GM23338 (cell line): ENCODE measurements around the gene ZNF100.

Source experiments
- CREB1 ChIP-seq: fragments of 250-450 bp; sonication (Bioruptor Pico); IDR thresholded peaks from 2 replicates; pipeline ENCODE4 v1.5.0; 2020; ENCODE audit warnings: low read depth, mild to moderate bottlenecking, moderate library complexity
- EZH2 ChIP-seq: fragments of 200-600 bp; sonication (generic); IDR thresholded peaks from one replicate; pipeline ENCODE4 v1.8.0; 2017; ENCODE audit warnings: antibody characterized with exemption, mild to moderate bottlenecking, low read depth; ENCODE audit not compliant: unreplicated experiment
- EZH2phosphoT487 ChIP-seq: fragments of 200-600 bp; sonication (generic); IDR thresholded peaks from one replicate; pipeline ENCODE4 v1.8.1; 2018; ENCODE audit warnings: antibody characterized with exemption; ENCODE audit not compliant: unreplicated experiment
- JUNB ChIP-seq: IDR thresholded peaks from one replicate; pipeline ENCODE4 v1.6.1; 2016; ENCODE audit warnings: antibody characterized with exemption; ENCODE audit not compliant: unreplicated experiment
- POLR2AphosphoS5 ChIP-seq: IDR thresholded peaks from 2 replicates; pipeline ENCODE4 v1.6.1; 2016; ENCODE audit warnings: antibody characterized with exemption, low read depth
- ZNF114 ChIP-seq: fragments of 250-450 bp; sonication (Bioruptor Pico); IDR thresholded peaks from 2 replicates; pipeline ENCODE4 v1.5.0; 2020; ENCODE audit warnings: mild to moderate bottlenecking, moderate library complexity
- TF ChIP-seq, protein P1 (sequence below), 2 experiments: fragments of 200-600 bp in 1 of 2; sonication (generic) in 1 of 2; conservative IDR thresholded peaks; 2 replicates each; pipeline versions ENCODE4 v1.5.1 to v1.6.1; 2016 to 2017; ENCODE audit warnings: antibody characterized with exemption in 2 of 2, low read depth in 2 of 2, mild to moderate bottlenecking in 2 of 2, moderate library complexity in 1 of 2
- TF ChIP-seq, protein P2 (sequence below): fragments of 250-450 bp; sonication (Bioruptor Pico); IDR thresholded peaks from 2 replicates; pipeline ENCODE4 v1.5.0; 2020; ENCODE audit warnings: mild to moderate bottlenecking, moderate library complexity

DNA sequence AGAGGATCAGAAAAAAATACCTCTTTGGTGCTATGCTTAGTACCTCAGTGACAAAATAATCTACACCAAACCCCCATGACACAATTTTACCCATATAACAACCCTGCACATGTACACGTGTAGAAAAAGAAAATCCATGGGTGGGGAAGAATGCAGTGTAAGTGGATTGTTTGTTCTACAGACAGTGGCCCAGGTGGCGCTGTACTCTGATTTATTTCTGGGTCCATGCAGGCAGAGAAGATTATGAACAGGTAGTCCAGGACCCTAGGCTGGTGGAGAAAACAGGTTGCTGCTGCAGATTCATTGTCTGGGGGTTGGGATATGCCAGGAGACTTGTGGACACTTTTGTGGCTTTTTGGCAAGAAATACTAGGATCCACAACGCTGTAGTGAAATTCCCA lies 9.1 kb downstream of the ZNF100 start:
- TF ChIP-seq EZH2 (no peak), POLR2AphosphoS5 (no peak), EZH2phosphoT487 (no peak), ZNF114 (CRISPR knock-in tag) (no peak), JUNB (no peak), CREB1 (no peak)
- TF ChIP-seq, protein P1, sequence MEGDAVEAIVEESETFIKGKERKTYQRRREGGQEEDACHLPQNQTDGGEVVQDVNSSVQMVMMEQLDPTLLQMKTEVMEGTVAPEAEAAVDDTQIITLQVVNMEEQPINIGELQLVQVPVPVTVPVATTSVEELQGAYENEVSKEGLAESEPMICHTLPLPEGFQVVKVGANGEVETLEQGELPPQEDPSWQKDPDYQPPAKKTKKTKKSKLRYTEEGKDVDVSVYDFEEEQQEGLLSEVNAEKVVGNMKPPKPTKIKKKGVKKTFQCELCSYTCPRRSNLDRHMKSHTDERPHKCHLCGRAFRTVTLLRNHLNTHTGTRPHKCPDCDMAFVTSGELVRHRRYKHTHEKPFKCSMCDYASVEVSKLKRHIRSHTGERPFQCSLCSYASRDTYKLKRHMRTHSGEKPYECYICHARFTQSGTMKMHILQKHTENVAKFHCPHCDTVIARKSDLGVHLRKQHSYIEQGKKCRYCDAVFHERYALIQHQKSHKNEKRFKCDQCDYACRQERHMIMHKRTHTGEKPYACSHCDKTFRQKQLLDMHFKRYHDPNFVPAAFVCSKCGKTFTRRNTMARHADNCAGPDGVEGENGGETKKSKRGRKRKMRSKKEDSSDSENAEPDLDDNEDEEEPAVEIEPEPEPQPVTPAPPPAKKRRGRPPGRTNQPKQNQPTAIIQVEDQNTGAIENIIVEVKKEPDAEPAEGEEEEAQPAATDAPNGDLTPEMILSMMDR (conservative IDR thresholded peaks at IDR 0.05; ENCODE audit: low read depth in 2 of 2) = peak; percentile 10 to 31; a peak in 1 of 4 replicates
- TF ChIP-seq, protein P2, sequence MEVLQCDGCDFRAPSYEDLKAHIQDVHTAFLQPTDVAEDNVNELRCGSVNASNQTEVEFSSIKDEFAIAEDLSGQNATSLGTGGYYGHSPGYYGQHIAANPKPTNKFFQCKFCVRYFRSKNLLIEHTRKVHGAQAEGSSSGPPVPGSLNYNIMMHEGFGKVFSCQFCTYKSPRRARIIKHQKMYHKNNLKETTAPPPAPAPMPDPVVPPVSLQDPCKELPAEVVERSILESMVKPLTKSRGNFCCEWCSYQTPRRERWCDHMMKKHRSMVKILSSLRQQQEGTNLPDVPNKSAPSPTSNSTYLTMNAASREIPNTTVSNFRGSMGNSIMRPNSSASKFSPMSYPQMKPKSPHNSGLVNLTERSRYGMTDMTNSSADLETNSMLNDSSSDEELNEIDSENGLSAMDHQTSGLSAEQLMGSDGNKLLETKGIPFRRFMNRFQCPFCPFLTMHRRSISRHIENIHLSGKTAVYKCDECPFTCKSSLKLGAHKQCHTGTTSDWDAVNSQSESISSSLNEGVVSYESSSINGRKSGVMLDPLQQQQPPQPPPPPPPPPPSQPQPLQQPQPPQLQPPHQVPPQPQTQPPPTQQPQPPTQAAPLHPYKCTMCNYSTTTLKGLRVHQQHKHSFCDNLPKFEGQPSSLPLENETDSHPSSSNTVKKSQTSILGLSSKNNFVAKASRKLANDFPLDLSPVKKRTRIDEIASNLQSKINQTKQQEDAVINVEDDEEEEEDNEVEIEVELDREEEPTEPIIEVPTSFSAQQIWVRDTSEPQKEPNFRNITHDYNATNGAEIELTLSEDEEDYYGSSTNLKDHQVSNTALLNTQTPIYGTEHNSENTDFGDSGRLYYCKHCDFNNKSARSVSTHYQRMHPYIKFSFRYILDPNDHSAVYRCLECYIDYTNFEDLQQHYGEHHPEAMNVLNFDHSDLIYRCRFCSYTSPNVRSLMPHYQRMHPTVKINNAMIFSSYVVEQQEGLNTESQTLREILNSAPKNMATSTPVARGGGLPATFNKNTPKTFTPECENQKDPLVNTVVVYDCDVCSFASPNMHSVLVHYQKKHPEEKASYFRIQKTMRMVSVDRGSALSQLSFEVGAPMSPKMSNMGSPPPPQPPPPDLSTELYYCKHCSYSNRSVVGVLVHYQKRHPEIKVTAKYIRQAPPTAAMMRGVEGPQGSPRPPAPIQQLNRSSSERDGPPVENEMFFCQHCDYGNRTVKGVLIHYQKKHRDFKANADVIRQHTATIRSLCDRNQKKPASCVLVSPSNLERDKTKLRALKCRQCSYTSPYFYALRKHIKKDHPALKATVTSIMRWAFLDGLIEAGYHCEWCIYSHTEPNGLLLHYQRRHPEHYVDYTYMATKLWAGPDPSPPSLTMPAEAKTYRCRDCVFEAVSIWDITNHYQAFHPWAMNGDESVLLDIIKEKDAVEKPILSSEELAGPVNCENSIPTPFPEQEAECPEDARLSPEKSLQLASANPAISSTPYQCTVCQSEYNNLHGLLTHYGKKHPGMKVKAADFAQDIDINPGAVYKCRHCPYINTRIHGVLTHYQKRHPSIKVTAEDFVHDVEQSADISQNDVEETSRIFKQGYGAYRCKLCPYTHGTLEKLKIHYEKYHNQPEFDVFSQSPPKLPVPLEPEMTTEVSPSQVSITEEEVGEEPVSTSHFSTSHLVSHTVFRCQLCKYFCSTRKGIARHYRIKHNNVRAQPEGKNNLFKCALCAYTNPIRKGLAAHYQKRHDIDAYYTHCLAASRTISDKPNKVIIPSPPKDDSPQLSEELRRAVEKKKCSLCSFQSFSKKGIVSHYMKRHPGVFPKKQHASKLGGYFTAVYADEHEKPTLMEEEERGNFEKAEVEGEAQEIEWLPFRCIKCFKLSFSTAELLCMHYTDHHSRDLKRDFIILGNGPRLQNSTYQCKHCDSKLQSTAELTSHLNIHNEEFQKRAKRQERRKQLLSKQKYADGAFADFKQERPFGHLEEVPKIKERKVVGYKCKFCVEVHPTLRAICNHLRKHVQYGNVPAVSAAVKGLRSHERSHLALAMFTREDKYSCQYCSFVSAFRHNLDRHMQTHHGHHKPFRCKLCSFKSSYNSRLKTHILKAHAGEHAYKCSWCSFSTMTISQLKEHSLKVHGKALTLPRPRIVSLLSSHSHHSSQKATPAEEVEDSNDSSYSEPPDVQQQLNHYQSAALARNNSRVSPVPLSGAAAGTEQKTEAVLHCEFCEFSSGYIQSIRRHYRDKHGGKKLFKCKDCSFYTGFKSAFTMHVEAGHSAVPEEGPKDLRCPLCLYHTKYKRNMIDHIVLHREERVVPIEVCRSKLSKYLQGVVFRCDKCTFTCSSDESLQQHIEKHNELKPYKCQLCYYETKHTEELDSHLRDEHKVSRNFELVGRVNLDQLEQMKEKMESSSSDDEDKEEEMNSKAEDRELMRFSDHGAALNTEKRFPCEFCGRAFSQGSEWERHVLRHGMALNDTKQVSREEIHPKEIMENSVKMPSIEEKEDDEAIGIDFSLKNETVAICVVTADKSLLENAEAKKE (CRISPR knock-in tag) = no peak
